Measurements from ENCODE around the gene OVOL1. TPM values are rescaled to one million over a fixed set of nuclear protein-coding genes. Genes with fewer than 3 reads are reported as not detected.

OVOL1 gene
- polyA plus RNA-seq, 1 donor, result 11.0 TPM

Other genes starting within 250 kb of the OVOL1 start
- 142 TPM for gene LTBP3, start 228.7 kb upstream of the OVOL1 start, polyA plus RNA-seq (ENCODE audit: insufficient read length)
- 37.5 TPM for gene ZNRD2, start 216.6 kb upstream of the OVOL1 start, polyA plus RNA-seq (ENCODE audit: insufficient read length)
- gene FAM89B, start 214.5 kb upstream of the OVOL1 start, polyA plus RNA-seq (ENCODE audit: insufficient read length), result 17.6 TPM
- 19.0 TPM for gene EHBP1L1, start 211.0 kb upstream of the OVOL1 start, polyA plus RNA-seq (ENCODE audit: insufficient read length)
- 0.28 TPM for gene KCNK7, start 191.3 kb upstream of the OVOL1 start, polyA plus RNA-seq (ENCODE audit: insufficient read length)
- gene MAP3K11, start 172.8 kb upstream of the OVOL1 start, polyA plus RNA-seq (ENCODE audit: insufficient read length), result 35.4 TPM
- gene PCNX3, start 171.3 kb upstream of the OVOL1 start, polyA plus RNA-seq (ENCODE audit: insufficient read length), result 29.8 TPM
- 22.4 TPM for gene SIPA1, start 149.0 kb upstream of the OVOL1 start, polyA plus RNA-seq (ENCODE audit: insufficient read length)
- 49.6 TPM for gene RELA, start 124.1 kb upstream of the OVOL1 start, polyA plus RNA-seq (ENCODE audit: insufficient read length)
- 71.7 TPM for gene KAT5, start 74.8 kb upstream of the OVOL1 start, polyA plus RNA-seq (ENCODE audit: insufficient read length)
- 39.0 TPM for gene RNASEH2C, start 66.3 kb upstream of the OVOL1 start, polyA plus RNA-seq (ENCODE audit: insufficient read length)
- gene AP5B1, start 6.1 kb upstream of the OVOL1 start, polyA plus RNA-seq (ENCODE audit: insufficient read length), result 7.6 TPM
- gene SNX32, start 46.9 kb downstream of the OVOL1 start, polyA plus RNA-seq (ENCODE audit: insufficient read length), result 2.6 TPM
- gene CFL1, start 71.1 kb downstream of the OVOL1 start, polyA plus RNA-seq (ENCODE audit: insufficient read length), result 688 TPM
- 48.3 TPM for gene MUS81, start 73.4 kb downstream of the OVOL1 start, polyA plus RNA-seq (ENCODE audit: insufficient read length)
- 102 TPM for gene EFEMP2, start 85.7 kb downstream of the OVOL1 start, polyA plus RNA-seq (ENCODE audit: insufficient read length)
- gene CTSW, start 92.8 kb downstream of the OVOL1 start, polyA plus RNA-seq (ENCODE audit: insufficient read length), result 1.4 TPM
- gene FIBP, start 101.4 kb downstream of the OVOL1 start, polyA plus RNA-seq (ENCODE audit: insufficient read length), result 96.0 TPM
- 5.0 TPM for gene CCDC85B, start 103.6 kb downstream of the OVOL1 start, polyA plus RNA-seq (ENCODE audit: insufficient read length)
- not detected for gene FOSL1, start 113.3 kb downstream of the OVOL1 start, polyA plus RNA-seq (ENCODE audit: insufficient read length)
- 30.6 TPM for gene C11orf68, start 132.0 kb downstream of the OVOL1 start, polyA plus RNA-seq (ENCODE audit: insufficient read length)
- 65.8 TPM for gene DRAP1, start 132.4 kb downstream of the OVOL1 start, polyA plus RNA-seq (ENCODE audit: insufficient read length)
- gene TSGA10IP, start 158.4 kb downstream of the OVOL1 start, polyA plus RNA-seq (ENCODE audit: insufficient read length), result 0.23 TPM
- gene SART1, start 174.7 kb downstream of the OVOL1 start, polyA plus RNA-seq (ENCODE audit: insufficient read length), result 48.6 TPM
- 31.7 TPM for gene EIF1AD, start 215.1 kb downstream of the OVOL1 start, polyA plus RNA-seq (ENCODE audit: insufficient read length)
- gene BANF1, start 215.4 kb downstream of the OVOL1 start, polyA plus RNA-seq (ENCODE audit: insufficient read length), result 233 TPM
- not detected for gene CST6, start 224.9 kb downstream of the OVOL1 start, polyA plus RNA-seq (ENCODE audit: insufficient read length)
- gene CATSPER1, start 239.4 kb downstream of the OVOL1 start, polyA plus RNA-seq (ENCODE audit: insufficient read length), result not detected

Measured in left kidney (tissue), 1 donor.